Left ventricle myocardium inferior (tissue), 1 donor: ENCODE data around the gene SEMA6A. TPM values are rescaled to one million over a fixed set of nuclear protein-coding genes. Genes with fewer than 3 reads are reported as not detected.

Source experiments
- DNase-seq: peaks from one replicate; pipeline ENCODE4 v3.0.0-alpha.2; 2020
- H3K27ac ChIP-seq: fragments of 200-600 bp; replicated peaks from 2 replicates; pipeline ENCODE4 v1.8.0; 2021
- H3K27me3 ChIP-seq: fragments of 200-600 bp; 2 replicates; pipeline ENCODE4 v1.8.0; 2021; ENCODE audit warnings: low read depth
- H3K36me3 ChIP-seq: fragments of 200-600 bp; 2 replicates; pipeline ENCODE4 v1.8.0; 2021
- H3K4me1 ChIP-seq: fragments of 200-600 bp; 2 replicates; pipeline ENCODE4 v1.8.0; 2021
- H3K4me3 ChIP-seq: fragments of 200-600 bp; 2 replicates; pipeline ENCODE4 v1.8.0; 2021; ENCODE audit warnings: mild to moderate bottlenecking, moderate library complexity
- H3K9me3 ChIP-seq: fragments of 200-600 bp; replicated peaks from 2 replicates; pipeline ENCODE4 v1.8.0; 2021
- intact Hi-C: fragments of 100-400 bp; cut with micrococcal nuclease; formaldehyde crosslinking; loops from one replicate; pipeline ENCODE4 v1.11.0; 2022
- total RNA-seq: library from RNA; stranded (reverse); fragmentation: NEBNext Ultra II Directional; extraction: Animal tissue kit (Norgen Biotek cat#: 25700); gene quantifications from one replicate; pipeline ENCODE4 v1.2.1, GENCODE V29; 2021
- TF ChIP-seq, protein P1 (sequence below): fragments of 200-600 bp; IDR thresholded peaks from 2 replicates; pipeline ENCODE4 v1.8.0; 2021; ENCODE audit warnings: antibody characterized with exemption, mild to moderate bottlenecking, borderline replicate concordance
- donor health status: DM: no; HTN: yes; CAD: no; lungs with severe emphysema.

SEMA6A gene
- total RNA-seq, 1 donor from 2014 or later: 6.3 TPM

DNA sequence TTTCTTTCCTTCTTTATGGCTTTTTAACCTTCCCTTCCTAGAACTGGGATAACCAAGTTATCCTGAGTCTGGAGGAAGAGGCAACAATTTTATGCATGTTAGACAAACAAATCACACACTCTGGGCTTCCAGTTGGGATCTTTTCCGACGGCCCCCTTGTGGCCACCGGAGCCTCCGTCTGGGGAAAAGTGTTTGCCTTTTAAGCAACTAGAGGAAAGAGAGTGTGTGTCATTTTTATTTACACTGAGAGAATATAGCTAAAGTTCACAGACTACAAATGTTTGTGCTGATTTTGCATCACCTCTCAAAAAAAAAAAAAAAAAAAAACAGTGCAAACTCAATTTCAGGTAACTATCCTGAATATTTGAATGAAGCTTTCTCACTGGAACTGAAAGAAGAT is 126.2 kb downstream of the SEMA6A start:
- no peaks in the 10 kb centered on the region for H3K9me3 ChIP-seq
- intact Hi-C loops: no loop called here
- H3K36me3 ChIP-seq: peaks cover 28% of the 10 kb centered on the region
- peaks cover 7% of the 10 kb centered on the region for H3K4me1 ChIP-seq
- no peak overlapping the region for H3K4me3 ChIP-seq
- no peak overlapping the region for H3K27ac ChIP-seq
- H3K27me3 ChIP-seq: no peaks in the 10 kb centered on the region
- TF ChIP-seq, protein P1, sequence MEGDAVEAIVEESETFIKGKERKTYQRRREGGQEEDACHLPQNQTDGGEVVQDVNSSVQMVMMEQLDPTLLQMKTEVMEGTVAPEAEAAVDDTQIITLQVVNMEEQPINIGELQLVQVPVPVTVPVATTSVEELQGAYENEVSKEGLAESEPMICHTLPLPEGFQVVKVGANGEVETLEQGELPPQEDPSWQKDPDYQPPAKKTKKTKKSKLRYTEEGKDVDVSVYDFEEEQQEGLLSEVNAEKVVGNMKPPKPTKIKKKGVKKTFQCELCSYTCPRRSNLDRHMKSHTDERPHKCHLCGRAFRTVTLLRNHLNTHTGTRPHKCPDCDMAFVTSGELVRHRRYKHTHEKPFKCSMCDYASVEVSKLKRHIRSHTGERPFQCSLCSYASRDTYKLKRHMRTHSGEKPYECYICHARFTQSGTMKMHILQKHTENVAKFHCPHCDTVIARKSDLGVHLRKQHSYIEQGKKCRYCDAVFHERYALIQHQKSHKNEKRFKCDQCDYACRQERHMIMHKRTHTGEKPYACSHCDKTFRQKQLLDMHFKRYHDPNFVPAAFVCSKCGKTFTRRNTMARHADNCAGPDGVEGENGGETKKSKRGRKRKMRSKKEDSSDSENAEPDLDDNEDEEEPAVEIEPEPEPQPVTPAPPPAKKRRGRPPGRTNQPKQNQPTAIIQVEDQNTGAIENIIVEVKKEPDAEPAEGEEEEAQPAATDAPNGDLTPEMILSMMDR: no peak
- DNase-seq: no peak

DNA sequence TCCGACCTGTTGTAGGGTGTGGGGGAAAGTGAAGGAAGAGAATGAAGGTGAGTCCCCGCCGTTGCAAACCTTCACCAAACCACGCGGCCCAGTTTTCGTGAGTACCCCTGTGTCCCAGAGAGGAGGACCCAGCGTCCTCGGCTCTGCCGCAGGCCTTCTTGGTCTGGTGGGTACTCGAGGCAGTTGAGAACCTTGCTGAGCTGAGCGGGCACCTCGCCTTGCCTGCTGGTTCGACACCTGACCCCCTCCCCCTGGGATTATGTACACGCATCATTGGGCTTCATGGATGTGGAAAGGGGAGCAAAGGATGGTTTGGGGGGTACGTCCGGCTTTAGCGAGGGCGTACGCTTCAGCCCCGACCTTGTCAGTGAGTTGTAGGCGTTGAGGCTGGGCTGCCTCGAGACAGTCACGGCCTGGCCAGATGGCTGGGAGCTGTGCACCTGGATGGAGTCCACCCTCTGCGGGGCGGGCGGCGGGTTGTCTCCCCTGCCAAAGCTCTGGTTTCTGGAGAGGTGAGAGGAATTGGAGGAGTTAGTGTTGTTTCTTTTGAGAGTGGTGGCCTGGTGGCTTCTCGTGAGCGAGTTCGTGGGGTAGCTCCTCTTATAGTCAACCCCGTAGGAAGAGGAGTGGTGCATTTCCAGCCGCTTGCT is 128.1 kb downstream of the SEMA6A start:
- H3K27ac ChIP-seq: no peak overlapping the region
- no peak overlapping the region for H3K4me3 ChIP-seq
- peaks cover 14% of the 10 kb centered on the region for H3K4me1 ChIP-seq
- no peaks in the 10 kb centered on the region for H3K9me3 ChIP-seq
- TF ChIP-seq, protein P1: no peak
- intact Hi-C loops: no loop called here
- no peaks in the 10 kb centered on the region for H3K27me3 ChIP-seq
- no peak for DNase-seq
- peaks cover 28% of the 10 kb centered on the region for H3K36me3 ChIP-seq

DNA sequence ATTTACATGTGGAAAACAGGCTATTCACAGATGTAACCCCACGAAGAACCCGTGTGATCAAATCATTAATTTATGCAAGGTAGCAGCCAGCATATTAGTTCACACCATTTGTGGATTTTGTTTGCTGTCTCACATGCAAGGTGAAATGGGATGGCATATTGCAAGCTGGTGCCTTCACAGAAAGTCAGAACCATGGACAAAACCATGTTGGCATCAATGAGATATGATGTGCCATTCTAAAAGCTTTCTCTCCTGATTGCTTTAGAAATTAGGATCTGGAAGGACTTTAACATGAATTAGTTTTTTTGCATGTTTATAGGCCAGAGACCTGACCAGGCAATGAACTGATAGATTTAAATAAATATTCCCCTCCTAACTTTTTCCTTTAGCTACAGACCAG is 129.3 kb downstream of the SEMA6A start:
- Histone ChIP-seq H3K4me3 (no peak overlapping the region), H3K9me3 (no peaks in the 10 kb centered on the region), H3K27me3 (no peaks in the 10 kb centered on the region), H3K27ac (no peak overlapping the region), H3K36me3 (peaks cover 28% of the 10 kb centered on the region), H3K4me1 (peaks cover 26% of the 10 kb centered on the region)
- intact Hi-C loops: no loop called here
- no peak for DNase-seq
- TF ChIP-seq, protein P1: no peak

DNA sequence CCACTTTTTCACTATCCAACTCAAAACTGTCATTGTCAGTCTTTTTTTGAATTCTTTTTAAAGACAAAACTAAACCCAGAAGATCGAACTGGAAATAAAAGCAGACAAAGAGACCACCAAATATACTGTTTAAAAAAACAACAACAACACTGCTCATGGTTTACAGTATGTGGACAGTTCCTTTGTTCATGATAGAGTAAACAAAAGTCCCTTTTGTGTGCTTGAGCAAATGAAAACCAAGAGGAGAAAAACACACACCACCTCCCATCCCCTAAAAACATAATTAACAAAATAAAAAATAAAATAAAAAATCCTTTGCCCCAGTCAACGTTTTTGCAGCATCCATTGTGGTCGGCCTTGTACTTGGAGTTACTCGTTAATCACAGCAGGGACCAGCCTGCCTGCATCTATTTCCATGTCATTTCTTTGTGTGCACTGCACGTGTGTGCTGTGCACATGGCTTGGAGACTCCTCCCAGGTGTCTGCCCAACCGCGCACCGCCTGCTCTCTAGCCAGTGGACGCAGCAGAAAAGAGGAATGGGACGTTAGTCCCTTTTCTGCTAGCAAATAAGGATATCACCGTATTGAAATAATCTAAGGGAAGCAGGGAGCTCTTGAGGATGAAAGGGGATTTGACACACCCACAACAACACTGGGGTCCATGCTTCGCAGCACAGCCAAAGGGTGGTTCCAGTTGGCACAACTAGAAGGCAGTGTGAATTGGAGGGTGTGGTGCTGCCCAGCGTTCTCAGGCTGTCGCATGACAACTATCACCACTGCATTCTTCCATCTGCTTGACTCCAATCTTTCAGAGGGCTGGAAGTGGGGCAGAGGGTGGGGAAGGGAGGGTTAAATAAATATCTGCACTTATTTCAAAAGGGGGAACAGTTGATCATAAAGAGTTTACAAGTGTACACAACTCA is 130.0 kb downstream of the SEMA6A start:
- no peaks in the 10 kb centered on the region for H3K27me3 ChIP-seq
- peaks cover 32% of the 10 kb centered on the region for H3K4me1 ChIP-seq
- TF ChIP-seq, protein P1: no peak
- H3K9me3 ChIP-seq: no peaks in the 10 kb centered on the region
- intact Hi-C loops: no loop called here
- no peak overlapping the region for H3K27ac ChIP-seq
- no peak overlapping the region for H3K4me3 ChIP-seq
- H3K36me3 ChIP-seq: peaks cover 28% of the 10 kb centered on the region
- DNase-seq: no peak

DNA sequence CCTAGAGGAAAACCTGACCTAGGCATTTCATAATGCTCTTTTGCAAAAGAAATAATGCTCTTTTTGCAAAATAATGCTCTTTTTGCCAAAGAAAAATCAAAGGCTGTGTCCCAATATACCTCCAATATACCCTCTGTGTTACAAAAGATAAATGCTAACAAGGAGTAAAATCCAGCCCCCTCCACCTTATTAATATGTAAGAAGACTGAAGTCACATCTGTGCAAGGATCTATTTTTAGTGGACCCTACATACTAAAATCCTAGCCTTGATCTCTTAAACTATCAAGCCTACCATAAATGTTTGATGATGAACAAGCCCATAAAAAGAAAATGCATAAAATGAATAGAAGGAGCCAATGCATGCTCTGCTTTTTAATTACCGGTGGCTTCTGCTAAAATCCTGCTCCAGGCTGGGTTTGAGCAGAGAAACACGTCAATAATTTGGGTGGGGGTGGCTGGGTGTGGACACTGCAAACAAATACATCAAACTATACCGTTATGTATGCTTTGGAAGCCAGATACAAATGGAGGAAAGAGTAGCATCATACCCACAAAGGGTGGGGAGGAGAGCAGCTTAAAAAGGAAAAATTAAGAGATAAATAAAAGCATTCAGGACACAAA is 131.6 kb downstream of the SEMA6A start:
- no peak overlapping the region for H3K4me3 ChIP-seq
- intact Hi-C loops: no loop called here
- peaks cover 47% of the 10 kb centered on the region for H3K4me1 ChIP-seq

More for the DNA sequence above, 131.6 kb downstream of the SEMA6A start:
- no peaks in the 10 kb centered on the region for H3K9me3 ChIP-seq
- TF ChIP-seq, protein P1: no peak
- no peak for DNase-seq
- H3K27ac ChIP-seq: no peak overlapping the region
- no peaks in the 10 kb centered on the region for H3K27me3 ChIP-seq
- peaks cover 24% of the 10 kb centered on the region for H3K36me3 ChIP-seq
